Activated CD4-positive, alpha-beta T cell treated with anti-CD3 and anti-CD28 coated beads, Interleukin-10, Interleukin-2, amounts not matched to agents 100 ng/mL and 50 ng/mL, durations not matched to agents 16 hours and 8 hours (primary cell): Measurements from ENCODE around the gene STRN3.
"Not testable (repeated sequence)": the region's sequence is repeated elsewhere in the genome, so short reads cannot be mapped to it uniquely, and the experiment has no call there.

ENCODE experiments used
- DNase-seq: peaks from one replicate; pipeline ENCODE4 v3.0.0-alpha.2; 2020

The STRN3 gene

DNA sequence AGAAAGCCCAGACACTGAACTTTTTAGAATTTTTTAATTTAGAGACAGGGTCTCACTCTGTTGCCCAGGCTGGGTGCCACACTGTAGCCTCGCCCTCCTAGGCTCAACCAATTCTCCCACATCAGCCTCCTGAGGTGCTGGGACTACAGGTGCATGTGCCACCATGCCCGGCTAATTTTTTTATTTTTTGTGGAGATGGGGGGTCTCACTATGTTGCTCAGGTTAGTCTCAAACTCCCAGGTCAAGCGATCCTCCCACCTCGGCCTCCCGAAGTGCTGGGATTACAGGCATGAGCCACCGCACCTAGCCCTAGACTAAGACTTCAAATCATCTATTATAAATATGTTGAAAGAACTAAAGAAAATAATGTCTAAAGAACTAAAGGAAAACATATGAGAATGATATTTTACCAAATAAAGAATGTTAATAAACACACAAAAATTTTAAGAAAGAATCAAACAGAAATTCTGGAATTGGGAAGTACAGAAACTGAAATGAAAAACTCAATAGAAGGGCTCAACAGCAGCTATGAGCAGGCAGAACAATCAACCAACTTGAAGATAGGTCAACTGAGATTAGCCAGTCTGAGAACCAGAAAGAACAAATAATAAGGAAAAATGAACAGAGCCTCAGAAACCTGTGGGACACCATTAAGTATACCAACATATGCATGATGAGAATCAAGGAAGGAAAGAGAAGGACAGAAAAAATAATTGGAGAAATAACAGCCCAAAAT lies 27.0 kb downstream of the STRN3 start:
- no peak for DNase-seq

DNA sequence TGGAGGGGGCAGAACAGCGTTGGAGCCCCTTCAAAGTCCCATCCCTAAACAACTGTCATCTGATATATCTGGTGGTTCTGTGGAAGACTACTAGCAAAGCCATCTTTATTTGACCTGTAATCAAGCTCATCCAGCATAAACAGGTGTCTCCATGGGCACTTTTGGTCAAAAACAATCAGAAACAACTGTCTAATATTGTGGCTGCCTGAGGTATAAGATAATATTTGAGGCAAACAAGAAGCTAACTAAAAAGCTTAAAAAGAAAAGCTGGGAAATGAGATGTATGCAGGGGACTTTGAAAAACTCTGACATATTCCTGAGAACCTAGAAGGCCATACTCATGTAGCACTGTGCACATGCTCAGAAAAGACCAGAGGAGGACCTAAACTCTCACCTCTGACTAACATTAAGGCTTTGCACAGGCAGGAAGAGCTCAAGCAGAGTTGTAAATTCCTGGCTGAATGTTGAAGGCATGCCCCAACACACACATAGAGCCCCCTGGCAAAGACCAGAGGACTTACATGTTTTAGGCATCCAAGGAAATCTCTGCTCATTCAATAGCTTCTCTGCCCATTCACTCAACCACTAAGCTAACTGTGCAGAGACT lies 28.0 kb downstream of the STRN3 start:
- DNase-seq: no peak

DNA sequence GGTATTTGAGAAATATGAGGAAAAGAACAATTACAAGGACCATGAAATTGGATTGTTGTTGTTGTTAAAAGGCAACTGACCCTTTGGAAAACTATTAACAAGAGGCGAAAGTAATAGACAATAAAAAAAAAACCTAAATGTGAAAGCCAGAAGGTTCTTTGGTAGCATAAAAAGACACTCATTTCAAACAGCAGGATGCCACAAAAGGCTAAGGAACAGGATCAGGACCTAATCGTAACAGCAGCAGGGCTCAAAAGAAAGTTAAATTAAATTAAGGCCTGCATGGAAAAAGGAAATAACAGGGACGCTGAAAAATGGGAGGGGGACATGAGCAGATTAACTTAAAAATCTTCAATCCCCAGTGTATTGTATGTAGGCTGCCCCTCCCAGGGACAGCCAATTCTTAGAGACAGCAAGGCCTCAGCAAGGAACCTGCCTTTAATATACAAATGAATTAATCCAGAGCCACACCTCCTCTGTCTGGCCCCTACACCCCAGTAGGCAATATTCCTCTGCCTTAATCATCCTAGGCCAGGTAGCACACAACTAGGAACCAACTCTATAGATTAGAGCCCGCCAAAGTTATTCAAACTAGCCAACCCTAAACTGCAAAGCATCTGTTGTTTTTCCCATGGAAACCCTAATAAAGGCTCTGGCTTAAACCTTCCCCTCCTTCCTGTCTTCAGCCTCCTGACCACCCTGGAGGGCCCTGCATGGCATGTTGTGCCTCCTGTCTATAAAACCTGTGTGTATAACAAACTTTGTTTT lies 29.1 kb downstream of the STRN3 start:
- DNase-seq: no peak

DNA sequence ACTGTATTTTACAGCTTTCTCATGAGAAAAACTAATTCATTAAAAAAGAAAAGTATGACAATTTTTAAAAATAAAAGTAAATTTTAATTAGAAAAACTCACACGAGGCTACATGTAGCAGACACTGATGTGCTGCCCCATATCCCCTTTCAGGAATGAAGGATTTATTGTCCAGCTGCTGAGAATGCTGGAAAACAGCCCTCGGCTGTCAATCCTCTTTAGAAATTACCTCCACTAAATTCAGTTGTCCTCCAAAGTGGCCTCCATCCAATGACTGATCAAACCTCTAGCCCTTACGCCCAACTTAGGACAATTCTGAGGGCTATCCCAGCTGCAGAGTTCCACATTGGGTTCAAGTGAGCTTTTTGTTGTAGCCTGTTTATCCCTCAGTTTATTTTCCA lies 30.5 kb downstream of the STRN3 start:
- DNase-seq: no peak

DNA sequence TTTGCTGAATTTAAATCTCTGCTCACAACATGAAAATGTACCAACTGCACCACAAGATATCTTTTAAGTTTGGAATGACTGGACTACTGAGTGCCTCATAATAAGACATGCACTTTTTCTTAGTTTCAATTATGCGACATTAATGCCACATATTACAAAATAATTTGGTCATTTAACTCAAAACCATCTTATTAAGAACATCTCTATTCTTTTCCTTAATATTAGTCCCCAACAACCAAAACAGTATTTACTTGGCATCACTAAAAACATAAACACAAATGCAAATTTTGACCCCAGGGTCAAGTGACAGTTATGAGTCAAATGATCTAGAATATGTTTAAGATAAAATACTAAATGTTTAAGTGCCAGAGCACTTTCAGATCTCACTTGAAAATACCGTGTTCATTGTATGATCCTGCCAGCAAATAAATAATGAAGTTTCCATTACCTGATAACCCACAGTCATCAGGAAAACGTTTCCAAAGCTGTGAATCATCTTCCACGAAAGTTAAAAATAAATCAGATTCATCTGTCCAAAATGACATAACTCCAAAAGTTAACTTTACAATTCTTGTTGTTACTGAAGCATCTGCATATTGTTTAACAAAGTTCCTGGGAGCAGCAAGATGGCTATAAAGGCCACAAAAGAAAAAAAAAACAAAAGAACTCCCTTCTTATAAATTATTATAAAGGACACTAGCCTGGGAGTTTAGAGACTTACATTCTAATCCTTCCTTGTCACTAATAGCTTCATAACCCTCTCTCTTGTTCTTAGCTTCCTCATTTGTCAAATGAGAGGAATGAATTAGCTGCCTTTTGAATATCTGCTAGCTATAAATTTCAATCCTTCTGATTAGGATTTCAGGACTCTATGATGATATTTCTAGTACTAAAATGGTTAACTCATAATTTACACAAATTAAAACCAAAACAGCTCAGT lies 31.2 kb downstream of the STRN3 start:
- DNase-seq: peak; percentile 50

DNA sequence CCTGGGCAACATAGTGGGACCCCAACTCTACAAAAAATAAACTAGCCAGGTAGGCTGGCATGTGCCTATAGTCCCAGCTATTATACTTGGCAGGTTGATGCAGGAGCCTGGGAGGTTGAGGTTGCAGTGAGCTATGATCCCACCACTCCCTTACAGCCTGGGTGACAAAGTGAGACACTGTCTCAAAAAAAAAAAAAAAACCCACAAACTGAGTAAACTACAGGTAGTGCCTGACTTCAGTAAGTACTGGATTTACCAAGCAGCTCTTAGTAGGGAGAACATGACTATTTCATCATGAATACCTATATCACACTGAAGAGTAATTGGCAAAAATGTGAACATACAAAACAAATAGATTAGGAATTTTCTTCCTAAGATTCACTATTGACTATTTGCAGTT lies 33.1 kb downstream of the STRN3 start:
- peak; percentile 9 for DNase-seq

DNA sequence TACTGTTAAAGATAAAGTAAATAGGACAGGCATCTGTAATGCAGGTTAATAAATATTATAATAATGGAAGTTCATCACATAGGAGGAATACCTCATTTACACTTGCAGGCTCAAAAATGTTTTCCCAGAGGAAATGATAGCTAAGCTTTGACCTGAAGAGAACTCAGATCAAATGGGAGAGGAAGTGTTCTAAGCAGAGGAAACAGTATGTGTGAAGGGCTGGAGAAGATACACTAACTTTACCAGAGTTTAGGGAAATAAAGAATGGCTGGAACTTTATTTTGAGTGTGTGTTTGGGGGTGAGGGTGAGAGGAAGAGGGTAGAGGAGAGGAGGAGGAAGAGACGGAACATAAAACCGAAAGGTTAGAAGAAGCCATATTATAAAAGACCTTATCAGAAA lies 34.8 kb downstream of the STRN3 start:
- no peak for DNase-seq

DNA sequence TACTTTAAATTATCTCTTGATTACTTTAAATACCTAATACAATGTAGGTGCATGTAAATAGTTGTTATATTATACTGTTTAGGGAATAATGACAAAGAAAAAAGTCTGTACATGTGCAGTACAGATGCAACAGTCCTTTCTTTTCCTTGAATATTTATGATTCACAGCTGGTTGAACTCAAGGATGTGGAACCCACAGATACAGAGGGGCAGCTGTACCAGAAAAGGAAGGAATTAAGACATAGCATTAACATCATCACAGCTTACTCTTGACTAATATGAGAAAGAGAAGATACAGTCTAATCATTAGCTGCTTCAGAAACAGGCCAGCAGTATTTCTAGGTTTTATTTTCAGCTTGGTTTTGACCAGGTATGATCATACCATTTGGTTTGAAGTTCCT lies 35.4 kb downstream of the STRN3 start:
- DNase-seq: no peak

DNA sequence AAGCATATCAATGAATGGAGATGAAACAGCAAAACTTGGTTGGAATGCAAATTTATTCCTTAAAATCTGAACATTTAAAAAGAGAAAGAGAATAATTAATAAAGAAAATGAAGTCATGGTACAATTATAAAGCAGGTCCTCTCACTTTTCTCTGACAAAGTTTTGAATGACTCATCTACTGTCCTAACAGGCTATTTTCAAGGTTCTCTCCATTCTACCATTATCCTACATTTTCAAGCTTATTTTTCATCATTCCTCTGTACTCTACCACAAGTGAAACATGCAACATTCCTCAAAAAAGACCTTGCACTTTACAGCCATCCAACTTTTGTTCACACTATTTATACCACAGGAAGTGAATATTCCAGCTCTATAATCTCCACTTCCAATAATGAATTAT lies 37.7 kb downstream of the STRN3 start:
- no peak for DNase-seq

DNA sequence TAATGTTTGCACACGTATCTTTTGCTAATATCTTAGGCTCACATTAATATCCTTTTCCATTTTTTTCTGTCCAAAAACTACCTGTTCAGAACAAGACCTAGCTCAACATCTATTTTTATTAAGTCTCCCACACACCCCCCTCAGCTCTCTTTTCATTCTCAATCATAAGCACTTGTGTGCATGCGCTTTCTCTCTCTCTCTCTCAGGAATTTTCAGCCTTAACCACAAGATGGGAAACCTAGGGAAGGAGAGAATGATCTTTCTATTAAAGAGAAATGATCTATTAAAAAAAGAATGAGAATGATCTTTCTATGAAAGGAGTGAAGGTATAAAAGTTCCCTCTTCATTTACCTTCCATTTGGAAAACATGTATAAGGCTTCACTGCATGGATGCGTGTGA lies 40.4 kb downstream of the STRN3 start:
- DNase-seq: no peak

DNA sequence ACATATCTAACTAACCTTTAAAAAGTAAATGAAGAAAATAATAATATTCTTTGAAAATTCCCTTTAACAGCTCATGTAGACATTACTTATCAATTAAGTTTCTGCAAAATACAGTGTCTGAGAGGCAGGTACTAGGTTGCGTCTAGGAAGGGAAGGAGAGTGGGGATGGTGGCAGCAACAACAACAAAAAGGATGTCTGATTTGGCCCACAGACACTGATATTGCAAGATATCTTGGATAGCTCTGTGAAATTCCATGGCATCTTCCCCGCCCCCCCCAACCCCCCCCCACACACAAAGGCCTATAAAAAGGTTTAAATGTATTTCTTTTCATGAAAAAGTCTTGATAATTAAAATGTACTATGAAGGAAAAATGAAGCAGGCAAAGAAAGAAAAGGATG lies 42.3 kb downstream of the STRN3 start:
- no peak for DNase-seq

DNA sequence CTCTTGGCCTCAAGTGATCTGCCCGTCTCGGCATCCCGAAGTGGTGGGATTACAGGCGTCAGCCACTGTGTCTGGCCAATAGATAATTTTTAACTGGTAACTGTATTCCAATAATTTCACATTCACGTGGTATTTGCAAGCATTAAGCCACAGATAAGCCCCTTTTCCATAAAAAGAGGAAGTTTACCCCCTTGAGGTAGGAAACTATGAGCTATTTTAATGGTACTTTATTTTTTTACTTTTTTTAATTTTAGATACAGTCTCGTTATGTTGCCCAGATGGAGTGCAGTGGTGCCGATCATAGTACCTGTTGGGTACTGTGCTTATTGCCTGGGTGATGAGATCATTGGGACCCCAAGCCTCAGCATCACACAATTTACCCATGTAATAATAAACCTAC lies 43.6 kb downstream of the STRN3 start:
- no peak for DNase-seq

DNA sequence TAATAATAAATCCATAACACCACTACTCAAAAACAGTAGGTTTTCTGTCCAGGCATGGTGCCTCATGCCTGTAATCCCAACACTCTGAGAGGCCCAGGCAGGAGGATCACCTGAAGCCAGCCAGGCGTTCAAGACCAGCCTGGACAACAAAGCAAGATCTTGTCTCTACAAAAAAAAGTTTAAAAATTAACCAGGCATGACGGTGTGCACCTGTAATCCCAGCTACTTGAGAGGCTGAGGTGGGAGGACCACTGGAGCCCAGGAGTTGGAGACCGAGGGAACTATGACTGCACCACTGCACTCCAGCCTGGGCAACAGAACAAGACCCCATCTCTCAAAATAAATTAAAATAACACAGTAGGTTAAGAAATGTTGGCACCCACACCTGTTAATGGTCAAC lies 45.2 kb downstream of the STRN3 start:
- no peak for DNase-seq

DNA sequence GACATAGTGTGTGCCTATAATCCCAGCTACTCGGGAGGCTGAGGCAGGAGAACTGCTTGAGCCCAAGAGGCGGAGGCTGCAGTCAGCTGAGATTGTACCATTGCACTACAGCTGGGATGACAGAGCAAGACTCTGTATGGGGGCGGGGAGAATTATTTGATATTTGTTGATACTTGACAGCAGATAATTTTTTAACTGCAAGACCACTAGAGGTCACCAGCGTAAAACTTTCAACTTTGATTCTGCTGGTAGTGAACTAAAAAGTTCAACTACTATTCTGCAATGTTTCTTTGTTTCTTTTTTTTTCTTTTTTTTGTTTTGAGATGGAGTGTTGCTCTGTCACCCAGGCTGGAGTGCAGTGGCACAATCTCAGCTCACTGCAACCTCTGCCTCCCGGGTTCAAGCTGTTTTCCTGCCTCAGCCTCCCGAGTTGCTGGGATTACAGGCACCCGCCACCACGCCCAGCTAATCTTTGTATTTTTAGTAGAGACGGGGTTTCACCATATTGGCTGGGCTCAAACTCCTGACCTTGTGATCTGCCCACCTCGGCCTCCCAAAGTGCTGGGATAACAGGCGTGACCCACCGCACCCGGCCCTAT lies 46.0 kb downstream of the STRN3 start:
- peak; percentile 61 for DNase-seq

DNA sequence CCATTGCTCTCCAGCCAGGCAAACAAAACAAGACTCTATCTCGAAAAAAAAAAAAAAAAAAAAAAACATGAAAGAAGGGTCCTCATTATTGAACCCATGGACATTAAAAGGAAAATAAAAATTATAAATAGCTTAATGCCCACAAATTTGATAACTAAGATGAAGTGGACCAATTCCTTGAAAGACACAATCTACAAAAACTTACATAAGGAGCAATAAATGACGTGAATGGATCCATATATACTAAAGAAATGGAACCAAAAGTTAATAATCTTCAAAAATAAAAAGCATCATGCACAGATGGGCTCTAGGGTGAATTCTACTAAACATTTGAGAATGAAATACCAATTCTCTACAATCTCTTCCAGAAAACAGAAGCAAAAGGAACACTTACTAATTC lies 48.4 kb downstream of the STRN3 start:
- DNase-seq: no peak

DNA sequence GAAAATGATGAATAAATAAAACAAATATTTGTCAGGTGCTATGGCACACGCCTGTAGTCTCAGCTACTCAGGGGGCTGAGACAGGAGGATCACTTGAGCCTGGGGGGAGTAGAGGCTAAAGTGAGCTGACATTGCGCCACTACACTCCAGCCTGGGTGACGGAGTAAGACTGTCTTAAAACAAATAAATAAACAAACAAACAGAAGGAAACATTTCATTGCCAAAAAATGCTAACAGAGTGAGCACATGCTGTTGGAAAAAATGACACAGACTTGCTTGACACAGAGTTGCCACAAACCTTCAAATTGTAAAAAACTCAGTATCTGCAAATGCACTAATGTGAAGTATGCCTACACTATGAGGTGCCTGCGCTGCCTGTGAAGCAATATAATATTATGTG lies 51.6 kb downstream of the STRN3 start:
- no peak for DNase-seq

DNA sequence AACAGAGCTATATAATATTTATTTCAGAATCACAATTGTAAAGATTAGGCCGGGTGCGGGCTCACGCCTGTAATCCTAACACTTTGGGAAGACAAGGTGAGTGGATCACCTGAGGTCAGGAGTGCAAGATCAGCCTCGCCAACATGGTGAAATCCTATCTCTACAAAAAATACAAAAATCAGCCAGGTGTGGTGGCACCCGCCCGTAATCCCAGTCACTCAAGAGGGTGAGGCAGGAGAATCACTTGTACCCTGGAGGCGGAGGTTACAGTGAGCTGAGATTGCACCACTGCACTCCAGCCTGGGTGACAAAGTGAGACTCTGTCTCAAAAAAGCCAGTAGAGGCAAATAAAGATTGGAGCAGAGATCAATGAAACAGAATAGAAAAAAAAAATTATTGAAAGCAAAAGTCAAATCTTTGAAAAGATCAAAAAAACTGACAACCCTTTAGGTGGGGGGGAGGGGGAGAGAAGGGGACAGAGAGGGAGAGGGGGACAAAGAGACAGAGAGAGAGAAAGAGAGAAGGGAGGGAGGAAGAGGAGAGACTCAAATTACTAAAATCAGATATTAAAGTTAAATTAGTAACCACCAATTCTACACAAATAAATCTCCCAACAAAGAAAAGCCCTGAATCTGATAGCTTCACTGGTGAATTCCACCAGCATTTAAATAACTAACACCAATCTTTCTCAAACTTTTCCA lies 53.1 kb downstream of the STRN3 start:
- no peak for DNase-seq

DNA sequence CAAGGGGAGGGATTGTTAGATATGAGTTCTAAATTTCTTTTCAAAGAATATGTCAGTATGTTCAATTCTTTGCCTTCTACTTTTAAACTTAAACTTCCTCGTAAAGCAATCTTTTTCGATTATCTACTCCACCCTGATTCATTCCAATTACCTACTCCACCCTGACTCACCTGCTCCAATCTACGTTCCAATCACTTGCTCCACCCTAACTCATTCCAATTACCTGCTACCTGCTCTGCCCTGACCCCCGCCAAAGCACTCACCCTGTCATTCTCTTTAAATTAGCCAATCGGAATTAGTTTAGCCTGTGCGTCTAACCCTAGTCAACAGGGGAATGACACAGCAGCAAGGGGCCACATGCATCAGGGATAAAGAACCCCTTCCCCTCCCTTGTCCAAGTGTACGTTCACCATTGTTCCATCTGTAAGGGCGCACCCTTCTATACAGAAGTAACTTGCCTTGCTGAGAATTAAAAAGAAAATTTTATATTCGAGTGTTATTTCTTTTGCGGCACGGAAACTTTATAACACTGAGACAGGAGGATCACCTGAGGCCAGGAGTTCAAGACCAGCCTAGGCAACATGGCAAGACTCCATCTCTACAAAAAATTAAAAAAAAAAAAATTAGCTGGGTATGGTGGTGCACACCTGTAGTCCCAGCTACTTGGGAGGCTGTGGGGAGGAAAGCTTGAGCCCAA lies 54.0 kb downstream of the STRN3 start:
- not testable (repeated sequence) for DNase-seq

DNA sequence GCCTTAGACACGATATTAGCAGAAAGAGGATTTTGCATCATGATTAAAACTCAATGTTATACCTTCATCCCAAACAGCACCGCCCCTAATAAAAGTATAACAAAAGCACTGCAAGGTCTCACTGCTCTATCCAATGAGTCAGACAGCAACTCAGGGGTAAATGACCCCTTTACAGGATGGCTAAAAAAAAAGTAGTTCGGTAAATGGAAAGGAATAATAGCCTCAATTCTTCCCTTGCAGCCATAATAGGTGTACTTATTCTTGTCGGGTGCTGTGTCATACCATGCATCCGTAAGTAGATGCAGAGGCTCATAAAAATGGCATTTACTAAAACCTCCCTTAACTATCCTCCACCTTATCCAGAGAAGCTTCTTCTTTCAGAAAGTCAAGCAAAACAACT lies 54.6 kb downstream of the STRN3 start:
- no peak for DNase-seq

DNA sequence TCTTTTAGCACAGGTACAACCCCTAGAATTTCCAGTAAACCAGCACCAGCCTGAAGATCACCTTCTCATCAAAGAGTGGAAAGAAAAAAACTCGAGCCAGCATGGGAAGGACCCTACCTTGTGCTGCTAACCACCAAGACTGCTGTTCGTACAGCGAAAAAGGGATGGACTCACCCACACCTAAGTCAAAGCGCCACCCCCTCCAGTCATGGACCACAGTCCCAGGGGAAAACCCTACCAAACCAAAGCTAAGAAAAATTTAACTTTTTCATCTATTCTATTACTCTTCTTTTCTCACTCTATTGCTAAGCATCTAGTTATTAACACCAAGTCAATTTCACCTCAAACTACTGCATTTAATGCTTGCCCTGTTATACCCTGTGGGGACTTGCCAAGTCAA lies 56.4 kb downstream of the STRN3 start:
- DNase-seq: peak; percentile 10

DNA sequence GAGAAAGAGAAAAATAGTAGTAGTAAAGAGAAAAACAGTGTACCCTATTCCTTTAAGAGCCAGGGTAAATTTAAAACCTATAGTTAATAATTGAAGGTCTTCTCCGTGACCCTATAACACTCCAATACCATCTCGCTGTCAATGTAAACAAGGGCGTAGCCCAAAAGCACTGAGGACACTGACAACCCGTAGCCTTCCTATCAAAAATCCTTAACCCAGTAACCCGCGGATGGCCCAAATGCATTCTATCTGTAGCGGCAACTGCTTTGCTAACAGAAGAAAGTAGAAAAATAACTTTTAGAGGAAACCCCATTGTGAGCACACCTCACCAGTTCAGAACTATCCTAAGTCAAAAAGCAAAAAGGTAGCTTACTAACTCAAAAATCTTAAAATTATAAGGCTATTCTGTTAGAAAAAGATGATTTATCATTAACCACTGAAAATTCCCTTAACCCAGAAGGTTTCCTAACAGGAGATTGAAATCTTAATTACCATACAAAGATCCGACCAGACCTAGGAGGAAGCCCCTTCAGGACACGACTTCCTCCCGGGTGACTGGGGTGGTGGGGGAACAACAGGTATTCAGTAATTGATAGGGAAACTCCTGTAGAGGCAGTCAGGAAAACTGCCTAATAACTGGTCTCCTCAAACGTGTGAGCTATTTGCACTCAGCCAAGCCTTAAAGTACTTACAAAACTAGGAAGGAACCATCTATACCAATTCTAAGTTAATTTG lies 58.6 kb downstream of the STRN3 start:
- not testable (repeated sequence) for DNase-seq
